GM12864 (cell line): ENCODE measurements around the gene EXOSC9.

Experiments used
- DNase-seq: peaks from one replicate; pipeline ENCODE4 v3.0.0-alpha.2; 2011; ENCODE audit warnings: low read depth
- H3K4me3 ChIP-seq: 2 replicates; pipeline ENCODE4 v1.5.1; 2011; ENCODE audit warnings: mild to moderate bottlenecking, low read depth, low read length, control low read depth
- CTCF ChIP-seq: IDR thresholded peaks from 2 replicates; pipeline ENCODE4 v1.5.1; 2011; ENCODE audit warnings: low read depth, mild to moderate bottlenecking, moderate library complexity, low read length, control low read depth, inconsistent platforms; ENCODE audit errors: missing control alignments

Gene EXOSC9

GRCh38 chr4:121846662-121847061 is 45.5 kb downstream of the EXOSC9 start:
- no peak for TF ChIP-seq CTCF
- H3K4me3 ChIP-seq: no peak overlapping the region
- DNase-seq: no peak

GRCh38 chr4:121851354-121851753 is 50.2 kb downstream of the EXOSC9 start:
- TF ChIP-seq CTCF: no peak
- DNase-seq: no peak
- H3K4me3 ChIP-seq: no peak overlapping the region

- DNase-seq: no peak
- no peak overlapping the region for H3K4me3 ChIP-seq
- no peak for TF ChIP-seq CTCF
Observed at GRCh38 chr4:121860121-121860520, 59.0 kb downstream of the EXOSC9 start.

- no peak for DNase-seq
- H3K4me3 ChIP-seq: no peak overlapping the region
- TF ChIP-seq CTCF: no peak
Observed at GRCh38 chr4:121861426-121861825, 60.3 kb downstream of the EXOSC9 start.

- no peak for DNase-seq
- no peak overlapping the region for H3K4me3 ChIP-seq
- no peak for TF ChIP-seq CTCF
Observed at GRCh38 chr4:121863799-121864198, 62.7 kb downstream of the EXOSC9 start.
